SK-N-MC (cell line): ENCODE measurements around the gene OR8B12.

Experiments used
- DNase-seq: peaks from one replicate; pipeline ENCODE4 v3.0.0-alpha.2; 2011; ENCODE audit warnings: low read depth, low spot score
- H3K27ac ChIP-seq: fragments of 200-600 bp; sonication (generic); 2 replicates; pipeline ENCODE4 v1.5.1; 2016; ENCODE audit warnings: mixed run types
- H3K36me3 ChIP-seq: fragments of 200-600 bp; sonication (generic); 2 replicates; pipeline ENCODE4 v1.6.1; 2017; ENCODE audit warnings: antibody characterized with exemption, low read length, mixed read lengths; ENCODE audit not compliant: insufficient read depth
- H3K4me3 ChIP-seq: fragments of 200-600 bp; sonication (generic); 2 replicates; pipeline ENCODE4 v1.5.1; 2016
- H3K9ac ChIP-seq: fragments of 200-600 bp; sonication (generic); 2 replicates; pipeline ENCODE4 v1.8.0; 2017; ENCODE audit warnings: mixed run types, mixed read lengths; ENCODE audit not compliant: insufficient read length
- H3K9me3 ChIP-seq: fragments of 200-600 bp; sonication (generic); 2 replicates; pipeline ENCODE4 v1.6.1; 2017; ENCODE audit warnings: low read depth, mild to moderate bottlenecking, antibody characterized with exemption, low read length, moderate library complexity, mixed read lengths
- EZH2 ChIP-seq: fragments of 200-600 bp; sonication (generic); IDR thresholded peaks from one replicate; pipeline ENCODE4 v1.6.1; 2017; ENCODE audit warnings: antibody characterized with exemption
- FOXP2 ChIP-seq: optimal IDR thresholded peaks from 2 replicates; pipeline ENCODE3; 2011; ENCODE audit warnings: mild to moderate bottlenecking, moderate library complexity; ENCODE audit not compliant: insufficient read depth; ENCODE audit errors: extremely low read length, control extremely low read depth
- POLR2AphosphoS5 ChIP-seq: IDR thresholded peaks from 2 replicates; pipeline ENCODE4 v1.6.1; 2012; ENCODE audit warnings: mild to moderate bottlenecking, low read depth, low read length, borderline replicate concordance

OR8B12 gene

GRCh38 chr11:124543554-124543953 lies at the start of gene OR8B12:
OR8B12 (minus strand) TSS chr11:124543654; CDS start chr11:124543654, 0 bp downstream.
- Histone ChIP-seq H3K9me3 (no peaks in the 10 kb centered on the region), H3K4me3 (no peak within 1 kb of the TSS), H3K36me3 (no peaks in the 10 kb centered on the region), H3K27ac (no peak within 1 kb of the TSS), H3K9ac (no peak within 1 kb of the TSS)
- TF ChIP-seq FOXP2 (no peak), POLR2AphosphoS5 (no peak), EZH2 (no peak)
- DNase-seq = no peak

- no peaks in the 10 kb centered on the region for H3K36me3 ChIP-seq
- no peak overlapping the region for H3K27ac ChIP-seq
- TF ChIP-seq POLR2AphosphoS5 = no peak
- no peak for TF ChIP-seq FOXP2
- TF ChIP-seq EZH2 = no peak
- DNase-seq = no peak
- H3K9me3 ChIP-seq = no peaks in the 10 kb centered on the region
- H3K4me3 ChIP-seq = no peak overlapping the region
- no peak overlapping the region for H3K9ac ChIP-seq
Measured at GRCh38 chr11:124592627-124593026, 49.2 kb upstream of the OR8B12 start.

- Histone ChIP-seq H3K36me3 (no peaks in the 10 kb centered on the region), H3K4me3 (no peak overlapping the region), H3K9ac (no peak overlapping the region), H3K9me3 (no peaks in the 10 kb centered on the region), H3K27ac (no peak overlapping the region)
- no peak for DNase-seq
- TF ChIP-seq FOXP2 (no peak), POLR2AphosphoS5 (no peak), EZH2 (no peak)
Measured at GRCh38 chr11:124591430-124591829, 48.0 kb upstream of the OR8B12 start.

GRCh38 chr11:124586238-124586860 lies 42.9 kb upstream of the OR8B12 start:
- Histone ChIP-seq H3K9me3 (no peaks in the 10 kb centered on the region), H3K4me3 (no peak overlapping the region), H3K9ac (no peak overlapping the region), H3K36me3 (no peaks in the 10 kb centered on the region), H3K27ac (no peak overlapping the region)
- TF ChIP-seq EZH2 = no peak
- no peak for TF ChIP-seq FOXP2
- TF ChIP-seq POLR2AphosphoS5 = no peak
- DNase-seq = no peak

GRCh38 chr11:124584681-124585372 lies 41.4 kb upstream of the OR8B12 start:
- DNase-seq = no peak
- no peak overlapping the region for H3K4me3 ChIP-seq
- no peak for TF ChIP-seq POLR2AphosphoS5
- no peaks in the 10 kb centered on the region for H3K9me3 ChIP-seq
- no peak overlapping the region for H3K9ac ChIP-seq
- no peak overlapping the region for H3K27ac ChIP-seq
- H3K36me3 ChIP-seq = no peaks in the 10 kb centered on the region

- TF ChIP-seq EZH2 (no peak), POLR2AphosphoS5 (no peak), FOXP2 (no peak)
- no peak for DNase-seq
- Histone ChIP-seq H3K4me3 (no peak overlapping the region), H3K9me3 (no peaks in the 10 kb centered on the region), H3K9ac (no peak overlapping the region), H3K27ac (no peak overlapping the region), H3K36me3 (no peaks in the 10 kb centered on the region)
Measured at GRCh38 chr11:124583781-124584180, 40.3 kb upstream of the OR8B12 start.

GRCh38 chr11:124582565-124582964 lies 39.1 kb upstream of the OR8B12 start:
- TF ChIP-seq POLR2AphosphoS5 = no peak
- no peak for TF ChIP-seq FOXP2
- no peak for TF ChIP-seq EZH2
- Histone ChIP-seq H3K27ac (no peak overlapping the region), H3K36me3 (no peaks in the 10 kb centered on the region), H3K4me3 (no peak overlapping the region), H3K9ac (no peak overlapping the region), H3K9me3 (no peaks in the 10 kb centered on the region)
- DNase-seq = no peak

GRCh38 chr11:124581817-124582216 lies 38.4 kb upstream of the OR8B12 start:
- TF ChIP-seq EZH2 (no peak), FOXP2 (no peak), POLR2AphosphoS5 (no peak)
- H3K36me3 ChIP-seq = no peaks in the 10 kb centered on the region
- no peak overlapping the region for H3K4me3 ChIP-seq
- H3K27ac ChIP-seq = no peak overlapping the region
- no peak overlapping the region for H3K9ac ChIP-seq
- no peak for DNase-seq
- H3K9me3 ChIP-seq = no peaks in the 10 kb centered on the region

GRCh38 chr11:124578761-124579160 lies 35.3 kb upstream of the OR8B12 start:
- Histone ChIP-seq H3K36me3 (no peaks in the 10 kb centered on the region), H3K27ac (no peak overlapping the region), H3K4me3 (no peak overlapping the region), H3K9ac (no peak overlapping the region), H3K9me3 (no peaks in the 10 kb centered on the region)
- no peak for DNase-seq
- TF ChIP-seq POLR2AphosphoS5 (no peak), FOXP2 (no peak), EZH2 (no peak)
